Activated T-helper 9 cell treated with anti-CD3 and anti-CD28 coated beads, Interleukin-2, amount 50 U/mL, for 16 hours (primary cell): Measurements from ENCODE around the gene TMEM239.
"Not testable (repeated sequence)": the region's sequence is repeated elsewhere in the genome, so short reads cannot be mapped to it uniquely, and the experiment has no call there.

ENCODE experiments used
- DNase-seq: peaks from one replicate; pipeline ENCODE4 v3.0.0-alpha.2; 2020; ENCODE audit warnings: low read depth

The TMEM239 gene

DNA sequence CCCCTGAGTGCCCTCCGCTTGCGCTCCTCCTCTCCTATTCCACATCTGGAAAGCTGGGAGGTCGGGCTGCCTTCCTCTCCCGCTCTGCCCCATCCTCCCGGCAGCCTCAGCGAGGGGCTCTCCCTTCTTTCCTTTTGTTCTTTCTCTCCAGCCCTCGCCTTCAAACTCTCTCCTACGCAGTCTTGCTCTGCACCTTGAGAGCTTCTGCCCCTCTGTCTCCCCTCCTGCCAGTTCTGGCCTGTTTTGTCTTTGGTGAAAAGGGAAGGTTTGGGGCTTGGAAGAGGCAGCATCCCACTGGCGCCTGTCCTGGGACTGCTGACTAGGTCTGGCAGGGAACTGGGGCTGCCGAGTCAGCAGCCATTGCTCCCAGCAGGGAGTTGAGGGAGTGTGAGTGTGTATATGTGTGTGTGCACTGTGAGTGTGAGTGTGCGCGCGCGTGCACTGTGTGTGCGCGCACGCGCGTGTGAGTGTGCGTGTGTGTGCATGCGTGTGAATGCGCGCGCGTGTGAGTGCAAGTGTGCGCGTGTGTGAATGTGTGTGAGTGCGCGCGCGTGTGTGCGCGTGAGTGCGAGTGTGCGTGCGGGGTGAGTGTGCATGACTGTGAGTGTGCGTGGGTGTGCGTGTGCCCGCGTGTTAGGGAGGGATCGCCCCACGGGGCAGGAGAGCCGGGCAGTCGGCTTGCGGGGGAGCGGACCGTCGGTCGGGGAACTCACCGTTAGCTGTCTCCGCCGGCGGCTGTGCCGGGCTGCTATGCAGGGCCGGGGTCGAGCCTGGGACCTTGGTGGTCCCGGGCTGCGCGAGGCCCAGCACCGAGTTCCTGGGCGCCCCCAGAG lies 16.3 kb upstream of the TMEM239 start:
- DNase-seq: no peak

GRCh38 chr20:2800521-2801285 lies 15.5 kb upstream of the TMEM239 start, which contains the start of gene CPXM1:
TSS of gene CPXM1 (minus strand) at chr20:2800627. CDS start at chr20:2800572, 55 bp downstream.
- no peak for DNase-seq

DNA sequence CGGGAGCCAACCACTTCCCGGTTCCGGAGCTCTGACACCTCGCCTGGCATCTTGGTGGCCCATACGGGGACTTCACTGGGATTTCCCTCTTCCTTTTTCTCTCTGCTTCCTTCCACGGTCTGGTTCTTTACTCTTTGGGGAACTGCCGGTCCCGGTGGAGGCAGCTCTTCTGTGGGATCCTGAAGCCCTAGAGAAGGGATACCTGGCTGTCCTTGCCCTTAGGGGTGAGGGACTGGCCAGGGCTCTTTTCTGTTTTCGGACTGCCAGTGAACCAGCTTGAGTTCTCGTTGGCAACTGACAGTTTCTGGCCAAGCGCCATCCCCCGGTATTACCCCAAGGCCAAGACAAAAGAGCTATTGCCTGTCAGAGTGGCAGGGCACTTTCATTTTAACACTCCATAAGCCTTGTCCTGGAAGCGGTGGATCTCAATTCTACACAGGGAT lies 14.9 kb upstream of the TMEM239 start:
- no peak for DNase-seq

GRCh38 chr20:2804041-2804828 lies 11.9 kb upstream of the TMEM239 start:
- DNase-seq: no peak

GRCh38 chr20:2804852-2805688 lies 11.1 kb upstream of the TMEM239 start:
- DNase-seq: no peak

- DNase-seq: no peak
These were observed 10.3 kb upstream of the TMEM239 start for GRCh38 chr20:2805689-2806350.

DNA sequence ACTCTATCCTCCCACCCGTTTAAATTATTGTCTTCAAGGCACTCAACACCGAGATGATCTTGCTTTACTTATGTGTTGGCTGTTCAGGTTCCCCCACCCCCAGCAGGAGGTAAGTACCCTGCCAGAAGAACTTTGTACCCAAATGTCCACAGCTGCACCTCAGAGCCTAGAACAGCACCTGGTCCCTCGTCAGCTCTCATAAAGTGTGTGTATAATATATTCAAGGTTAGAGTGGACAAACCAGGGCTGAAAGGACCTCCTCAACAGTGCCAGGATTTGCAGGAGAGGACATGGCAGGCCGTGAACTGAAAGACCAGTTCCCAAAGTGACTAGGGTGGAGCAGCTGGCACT lies 9.8 kb upstream of the TMEM239 start:
- DNase-seq: no peak

DNA sequence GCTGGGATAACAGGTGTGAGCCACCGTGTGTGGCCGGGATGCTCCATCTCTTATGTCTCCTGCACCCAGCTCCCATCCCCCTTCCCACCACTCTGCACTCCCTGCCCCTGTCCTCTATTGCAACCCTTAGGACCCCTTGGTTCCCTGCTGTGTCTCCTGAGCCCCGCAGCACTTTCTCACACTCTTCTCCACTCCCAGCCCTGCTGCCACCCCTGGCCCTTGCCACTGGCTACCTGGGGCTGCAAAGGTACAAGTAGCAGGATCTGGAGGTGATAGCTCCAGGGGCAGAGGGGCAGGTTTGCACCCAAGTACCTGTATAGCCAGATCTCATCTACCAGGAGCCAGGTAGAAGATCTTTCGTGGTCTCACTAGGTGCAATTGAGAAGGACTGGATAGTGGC lies 9.1 kb upstream of the TMEM239 start:
- DNase-seq: no peak

DNA sequence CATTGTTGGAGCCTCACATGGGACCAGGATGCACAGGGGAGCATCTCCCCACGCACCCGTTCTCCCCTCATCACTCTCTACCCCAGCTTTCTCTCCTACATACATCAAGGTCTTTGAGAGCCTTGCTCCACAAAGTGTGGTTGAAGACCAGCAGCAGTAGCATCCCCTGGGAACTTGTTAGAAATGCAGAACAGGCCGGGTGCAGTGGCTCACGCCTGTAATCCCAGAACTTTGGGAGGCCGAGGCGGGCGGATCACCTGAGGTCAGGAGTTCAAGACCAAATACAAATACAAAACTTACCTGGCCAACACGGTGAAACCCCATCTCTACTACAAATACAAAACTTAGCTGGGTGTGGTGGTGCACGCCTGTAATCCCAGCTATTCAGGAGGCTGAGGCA lies 8.2 kb upstream of the TMEM239 start:
- not testable (repeated sequence) for DNase-seq

DNA sequence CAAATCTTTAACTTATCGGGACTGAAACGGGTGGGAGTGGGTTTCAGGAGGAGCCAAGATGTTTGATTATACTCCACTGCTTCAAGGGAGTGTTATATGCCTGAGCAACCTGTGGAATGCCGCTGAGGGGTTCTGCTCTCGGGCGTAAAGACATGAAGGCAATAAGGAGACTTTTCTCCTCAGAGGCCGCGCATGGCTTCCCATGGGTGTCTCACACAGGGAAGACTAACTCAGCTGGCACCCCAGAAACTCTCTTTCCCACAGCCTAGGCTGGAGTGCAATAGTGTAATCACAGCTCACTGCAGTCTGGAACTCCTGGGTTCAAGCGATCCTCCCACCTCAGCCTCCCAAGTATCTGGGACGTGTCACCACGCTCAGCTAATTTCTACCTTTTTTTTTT lies 6.5 kb upstream of the TMEM239 start:
- DNase-seq: no peak

DNA sequence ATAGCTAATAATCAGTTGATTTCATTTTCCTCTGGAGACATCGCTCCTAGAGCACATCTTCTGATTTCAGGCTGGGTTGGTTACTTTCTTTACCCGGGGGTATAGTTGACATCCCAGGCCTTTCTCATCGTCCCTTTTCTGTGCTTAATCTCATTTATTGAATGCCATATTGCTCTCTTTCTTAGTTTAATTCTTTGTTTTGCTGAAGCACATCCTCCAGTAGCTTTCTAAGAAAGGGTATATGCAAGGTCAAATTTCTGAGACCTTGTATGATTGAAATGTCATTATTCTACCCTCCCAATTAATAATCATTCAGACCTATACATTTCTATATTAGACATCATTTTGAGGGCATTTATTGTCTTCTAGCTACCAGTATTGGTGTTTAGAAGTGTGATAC lies 4.0 kb upstream of the TMEM239 start:
- DNase-seq: no peak

DNA sequence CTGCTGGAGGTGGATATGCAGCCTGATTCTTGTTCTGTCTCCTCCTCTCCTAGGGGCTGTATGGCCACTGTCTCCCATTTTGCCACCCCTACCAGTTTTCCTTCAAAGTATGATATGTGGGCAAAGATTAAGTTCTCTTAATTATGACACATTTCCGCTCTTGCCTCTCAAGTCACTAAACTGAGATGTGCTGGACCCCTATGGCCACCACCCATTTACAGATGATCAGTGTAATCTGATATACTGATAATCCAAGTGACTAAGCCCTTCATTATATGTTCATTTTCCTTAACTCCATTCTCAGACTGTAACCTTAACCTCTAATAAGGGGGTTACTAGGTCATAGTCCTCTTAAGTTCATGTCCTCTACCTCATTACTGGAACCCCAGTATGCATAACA lies 2.1 kb upstream of the TMEM239 start:
- DNase-seq: no peak

GRCh38 chr20:2814587-2815051 lies 1.5 kb upstream of the TMEM239 start, which contains the start of gene C20orf141:
TSS of gene C20orf141 (plus strand) at chr20:2814987. CDS start at chr20:2815185, 198 bp downstream.
- no peak for DNase-seq

DNA sequence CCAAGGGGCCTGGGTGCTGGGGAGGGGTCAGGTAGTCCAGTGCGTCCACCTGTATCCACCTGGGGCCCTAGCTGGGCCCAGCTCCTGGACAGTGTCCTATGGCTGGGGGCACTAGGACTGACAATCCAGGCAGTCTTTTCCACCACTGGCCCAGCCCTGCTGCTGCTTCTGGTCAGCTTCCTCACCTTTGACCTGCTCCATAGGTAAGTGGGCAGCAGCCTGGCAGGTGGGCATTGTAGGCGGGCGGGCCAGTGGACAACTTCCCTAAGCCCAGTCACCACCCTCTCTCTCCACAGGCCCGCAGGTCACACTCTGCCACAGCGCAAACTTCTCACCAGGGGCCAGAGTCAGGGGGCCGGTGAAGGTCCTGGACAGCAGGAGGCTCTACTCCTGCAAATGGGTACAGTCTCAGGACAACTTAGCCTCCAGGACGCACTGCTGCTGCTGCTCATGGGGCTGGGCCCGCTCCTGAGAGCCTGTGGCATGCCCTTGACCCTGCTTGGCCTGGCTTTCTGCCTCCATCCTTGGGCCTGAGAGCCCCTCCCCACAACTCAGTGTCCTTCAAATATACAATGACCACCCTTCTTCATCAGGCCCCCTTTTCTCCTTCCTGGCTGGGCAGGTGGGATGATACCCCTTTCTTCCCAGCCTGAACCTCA lies 793 bp upstream of the TMEM239 start:
- no peak for DNase-seq

- no peak for DNase-seq
These were observed 598 bp downstream of the TMEM239 start for GRCh38 chr20:2816583-2817340.

GRCh38 chr20:2817341-2817726 lies 1.2 kb downstream of the TMEM239 start:
- DNase-seq: no peak

- no peak for DNase-seq
These were observed 1.9 kb downstream of the TMEM239 start for GRCh38 chr20:2817891-2818595.

DNA sequence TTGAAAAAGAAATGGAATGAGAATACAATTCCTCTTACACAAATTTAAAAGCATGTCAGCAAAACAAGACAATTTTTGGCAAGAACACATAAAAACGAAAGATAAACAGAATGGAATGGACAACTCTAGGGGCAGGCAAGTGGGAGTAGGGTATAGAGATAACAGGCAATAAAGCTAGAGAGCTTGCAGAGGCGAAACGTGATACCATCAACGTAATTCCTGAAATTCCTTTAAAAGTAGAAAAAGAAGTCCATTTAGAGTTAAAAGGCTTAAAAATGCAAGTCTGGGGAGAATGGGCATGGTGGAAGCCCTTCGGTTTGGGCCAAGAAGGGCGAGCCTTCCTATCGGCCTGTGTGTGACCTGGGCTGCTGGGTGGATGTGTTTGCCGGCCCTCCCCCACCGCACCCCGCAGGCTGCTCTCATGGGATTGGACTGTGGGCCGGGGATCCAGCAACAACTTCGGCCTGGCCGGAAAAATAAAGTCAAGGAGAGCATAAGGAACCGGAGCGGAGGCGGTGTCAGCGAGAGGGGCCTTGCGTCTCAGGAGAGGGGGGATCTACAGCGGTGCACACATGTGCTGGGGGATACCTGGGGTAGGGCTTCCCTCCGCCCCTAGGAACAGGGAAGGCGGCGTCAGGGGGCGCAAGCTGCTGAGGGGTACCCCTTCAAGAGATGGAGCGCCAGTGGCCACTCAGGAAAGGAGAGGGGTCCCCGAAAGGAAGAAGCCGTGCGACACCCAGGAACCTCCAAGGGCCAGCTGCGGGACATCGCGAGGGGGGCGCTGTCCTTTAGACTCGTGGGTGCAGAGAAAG lies 4.1 kb downstream of the TMEM239 start:
- no peak for DNase-seq
